Breast epithelium (tissue), 4 donors: ENCODE measurements around the gene COL18A1. TPM values are rescaled to one million over a fixed set of nuclear protein-coding genes. Genes with fewer than 3 reads are reported as not detected.

Experiments used
- DNase-seq, 2 donors: peaks; one replicate each; pipeline ENCODE4 v3.0.0-alpha.2; 2019; ENCODE audit warnings: low spot score in 2 of 2
- H3K27ac ChIP-seq, 2 donors: fragments of 200-600 bp; sonication (generic) in 1 of 2; one replicate each; pipeline ENCODE4 v1.5.1; 2016 to 2019; ENCODE audit warnings: mild to moderate bottlenecking in 1 of 2
- H3K27me3 ChIP-seq, 2 donors: fragments of 200-600 bp; sonication (generic) in 1 of 2; one replicate each; pipeline versions ENCODE4 v1.5.1 to v1.6.0; 2017 to 2019; ENCODE audit warnings: control low read depth in 1 of 2, mild to moderate bottlenecking in 1 of 2
- H3K36me3 ChIP-seq: fragments of 200-600 bp; one replicate; pipeline ENCODE4 v1.5.1; 2019
- H3K4me1 ChIP-seq, 2 donors: fragments of 200-600 bp; sonication (generic); one replicate each; pipeline ENCODE4 v1.5.1; 2016 to 2019; ENCODE audit warnings: control low read depth in 1 of 2
- H3K4me3 ChIP-seq, 3 donors: fragments of 200-600 bp; sonication (generic); 1 replicate in 2 of 3; 2 replicates in 1 of 3; pipeline ENCODE4 v1.5.1; 2016 to 2019; ENCODE audit warnings: mild to moderate bottlenecking in 3 of 3, moderate library complexity in 2 of 3
- H3K9me3 ChIP-seq, 2 donors: fragments of 200-600 bp; sonication (generic) in 1 of 2; one replicate each; pipeline ENCODE4 v1.5.1; 2016 to 2019; ENCODE audit warnings: control low read depth in 1 of 2
- CTCF ChIP-seq, 3 donors: fragments of 450-650 bp; IDR thresholded peaks; one replicate each; pipeline ENCODE4 v1.5.1; 2016 to 2017; ENCODE audit warnings: antibody characterized with exemption in 3 of 3, mild to moderate bottlenecking in 3 of 3, moderate library complexity in 3 of 3
- POLR2A ChIP-seq: fragments of 450-650 bp; IDR thresholded peaks from one replicate; pipeline ENCODE4 v1.6.1; 2016; ENCODE audit warnings: antibody characterized with exemption, mild to moderate bottlenecking, moderate library complexity
- POLR2AphosphoS5 ChIP-seq, 3 donors: sonication (generic); formaldehyde crosslinking; IDR thresholded peaks; one replicate each; pipeline ENCODE4 v1.6.1; 2017; ENCODE audit warnings: antibody characterized with exemption in 3 of 3
- intact Hi-C: fragments of 100-400 bp; cut with DNase I; formaldehyde crosslinking; loops from one replicate; pipeline ENCODE4 v1.15.1; 2023; ENCODE audit warnings: low total_unique reads
- total RNA-seq, 3 donors: library from RNA; depleted of rRNA; stranded (reverse); fragments of >200 nt; gene quantifications; one replicate each; pipeline ENCODE4 v1.1.0, GENCODE V29; 2016

COL18A1 gene
- total RNA-seq, 3 donors from 2014 or later: 48.3 to 62.9 (median 55.8) TPM

GRCh38 chr21:45505416-45506021 lies 100.6 kb downstream of the COL18A1 start:
- Histone ChIP-seq H3K27ac (no peak overlapping the region), H3K9me3 (no peaks in the 10 kb centered on the region), H3K36me3 (no peaks in the 10 kb centered on the region), H3K4me3 (no peak overlapping the region), H3K27me3 (no peaks in the 10 kb centered on the region), H3K4me1 (no peaks in the 10 kb centered on the region)
- no peak for TF ChIP-seq POLR2A
- intact Hi-C loops: no loop called here
- DNase-seq: no peak

GRCh38 chr21:45506241-45506817 lies 101.4 kb downstream of the COL18A1 start:
- Histone ChIP-seq H3K4me3 (no peak overlapping the region), H3K27ac (no peak overlapping the region), H3K27me3 (no peaks in the 10 kb centered on the region), H3K36me3 (no peaks in the 10 kb centered on the region), H3K9me3 (no peaks in the 10 kb centered on the region), H3K4me1 (no peaks in the 10 kb centered on the region)
- intact Hi-C loops: no loop called here
- no peak for DNase-seq
- no peak for TF ChIP-seq POLR2AphosphoS5 (IDR thresholded peaks at IDR 0.05)
- no peak for TF ChIP-seq CTCF (IDR thresholded peaks at IDR 0.05)
- no peak for TF ChIP-seq POLR2A

- no peaks in the 10 kb centered on the region for H3K9me3 ChIP-seq
- no peaks in the 10 kb centered on the region for H3K27me3 ChIP-seq
- H3K4me1 ChIP-seq: no peaks in the 10 kb centered on the region
- no peaks in the 10 kb centered on the region for H3K36me3 ChIP-seq
- DNase-seq: no peak
- intact Hi-C loops: no loop called here
- no peak overlapping the region for H3K27ac ChIP-seq
- TF ChIP-seq POLR2A (no peak), POLR2AphosphoS5 (IDR thresholded peaks at IDR 0.05) (no peak), CTCF (IDR thresholded peaks at IDR 0.05) (no peak)
- H3K4me3 ChIP-seq: no peak overlapping the region
Observed at GRCh38 chr21:45506836-45507522, 102.0 kb downstream of the COL18A1 start.

GRCh38 chr21:45507523-45507875 lies 102.5 kb downstream of the COL18A1 start:
- DNase-seq: no peak
- H3K27ac ChIP-seq: no peak overlapping the region
- intact Hi-C loops: no loop called here
- no peaks in the 10 kb centered on the region for H3K4me1 ChIP-seq
- H3K36me3 ChIP-seq: no peaks in the 10 kb centered on the region
- TF ChIP-seq POLR2AphosphoS5 (IDR thresholded peaks at IDR 0.05) (no peak), CTCF (IDR thresholded peaks at IDR 0.05) (no peak), POLR2A (no peak)
- H3K27me3 ChIP-seq: no peaks in the 10 kb centered on the region
- H3K9me3 ChIP-seq: no peaks in the 10 kb centered on the region
- H3K4me3 ChIP-seq: no peak overlapping the region

DNA sequence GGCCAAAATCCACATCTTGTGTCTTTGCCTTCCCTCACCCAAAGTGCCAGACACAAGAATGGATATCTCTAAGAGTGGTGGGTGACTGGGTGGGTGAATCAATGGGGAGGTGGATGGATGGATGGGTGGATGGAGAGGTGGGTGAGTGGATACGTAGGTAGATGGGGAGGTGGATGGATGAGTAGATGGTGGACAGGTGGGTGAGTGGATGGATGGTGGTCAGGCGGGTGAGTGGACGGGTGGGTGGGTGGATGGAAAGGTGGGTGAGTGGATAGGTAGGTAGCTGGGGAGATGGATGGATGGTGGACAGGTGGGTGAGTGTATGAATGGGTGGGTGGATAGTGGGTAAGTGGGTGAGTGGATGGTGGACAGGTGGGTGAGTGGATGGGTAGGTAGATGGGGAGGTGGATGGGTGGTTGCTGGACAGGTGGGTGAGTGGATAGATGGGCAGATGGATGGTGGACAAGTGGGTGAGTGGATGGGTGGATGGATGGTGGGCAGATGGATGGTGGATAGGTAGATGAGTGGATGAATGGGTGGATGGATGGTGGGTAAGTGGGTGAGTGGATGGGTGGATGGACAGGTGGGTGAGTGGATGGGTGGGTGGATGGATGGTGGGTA lies 103.0 kb downstream of the COL18A1 start:
- TF ChIP-seq POLR2AphosphoS5 (IDR thresholded peaks at IDR 0.05) (no peak), POLR2A (no peak), CTCF (IDR thresholded peaks at IDR 0.05) (no peak)
- Histone ChIP-seq H3K9me3 (no peaks in the 10 kb centered on the region), H3K27ac (no peak overlapping the region), H3K4me3 (no peak overlapping the region), H3K4me1 (peaks cover 0 to 4% of the 10 kb centered on the region in 2 donors), H3K27me3 (no peaks in the 10 kb centered on the region), H3K36me3 (no peaks in the 10 kb centered on the region)
- intact Hi-C loops: no loop called here
- no peak for DNase-seq
